Fibroblast of pulmonary artery (primary cell): Measurements from ENCODE around the gene ACBD6.
A peak's percentile ranks its signal among the peaks of the same experiment; 100 is the strongest.
"Not testable (repeated sequence)": the region's sequence is repeated elsewhere in the genome, so short reads cannot be mapped to it uniquely, and the experiment has no call there.

Experiments used
- DNase-seq: peaks from one replicate; pipeline ENCODE4 v3.0.0-alpha.2; 2010; ENCODE audit warnings: low read depth
- H3K4me3 ChIP-seq: replicated peaks from 2 replicates; pipeline ENCODE4 v1.5.1; 2011; ENCODE audit warnings: low read depth, mild to moderate bottlenecking, control low read depth, low read length, moderate library complexity
- TF ChIP-seq, protein P1 (sequence below): IDR thresholded peaks from 2 replicates; pipeline ENCODE4 v1.5.1; 2011; ENCODE audit warnings: mild to moderate bottlenecking, control low read depth, low read length, inconsistent platforms; ENCODE audit errors: missing control alignments

The ACBD6 gene, protein sequence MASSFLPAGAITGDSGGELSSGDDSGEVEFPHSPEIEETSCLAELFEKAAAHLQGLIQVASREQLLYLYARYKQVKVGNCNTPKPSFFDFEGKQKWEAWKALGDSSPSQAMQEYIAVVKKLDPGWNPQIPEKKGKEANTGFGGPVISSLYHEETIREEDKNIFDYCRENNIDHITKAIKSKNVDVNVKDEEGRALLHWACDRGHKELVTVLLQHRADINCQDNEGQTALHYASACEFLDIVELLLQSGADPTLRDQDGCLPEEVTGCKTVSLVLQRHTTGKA

DNA sequence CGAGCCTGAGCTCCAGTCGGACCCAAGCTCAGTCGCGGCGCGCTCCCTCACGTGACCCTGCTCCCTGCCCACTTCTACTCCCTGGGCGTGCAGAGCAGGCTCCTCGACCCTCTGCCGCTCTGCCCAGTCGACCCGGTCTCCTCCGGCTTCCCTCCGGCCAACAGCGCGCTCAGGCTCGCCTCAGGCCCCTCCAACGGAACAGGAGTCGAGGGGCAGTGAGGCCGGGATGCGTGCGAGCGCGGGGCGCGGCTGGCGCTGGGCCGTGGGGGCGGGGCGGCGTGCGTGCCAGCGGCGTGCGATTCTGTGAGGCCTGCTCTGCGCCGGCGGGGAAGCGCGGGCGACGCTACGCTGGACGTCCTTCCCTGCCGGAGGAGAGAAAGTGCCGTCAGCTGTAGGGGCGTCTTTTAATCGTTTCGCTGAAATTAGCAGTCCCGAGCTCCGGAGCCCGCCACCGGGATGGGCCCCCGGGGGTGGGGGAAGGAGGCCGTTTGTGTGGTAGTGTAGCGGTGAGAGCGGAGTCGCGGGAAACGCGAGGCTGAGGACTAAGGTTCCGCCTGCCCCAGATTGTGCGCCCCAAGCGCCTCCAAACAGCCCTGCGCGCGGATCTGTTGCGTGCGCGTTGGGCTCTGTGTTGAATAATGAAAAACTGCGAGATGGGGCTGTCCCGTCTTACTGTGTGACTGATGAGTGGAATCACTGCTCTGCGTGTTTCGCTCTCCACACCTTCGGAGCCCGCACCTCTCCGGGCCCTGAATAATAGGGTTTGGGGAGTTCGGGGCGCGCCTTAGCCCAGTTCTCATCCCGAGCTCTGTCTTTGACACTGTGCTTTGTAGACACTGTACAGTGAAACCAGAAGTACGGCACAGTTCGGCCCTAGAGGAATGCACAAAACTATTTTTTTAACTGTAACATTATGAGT, at the start of gene ACBD6:
ACBD6 (minus strand) TSS at position 217 of the 919 bp plus-strand sequence. CDS start 311 bp downstream, outside the sequence.
- peak; percentile 90 for DNase-seq
- H3K4me3 ChIP-seq: peak within 1 kb of the TSS; percentile 96
- TF ChIP-seq, protein P1, sequence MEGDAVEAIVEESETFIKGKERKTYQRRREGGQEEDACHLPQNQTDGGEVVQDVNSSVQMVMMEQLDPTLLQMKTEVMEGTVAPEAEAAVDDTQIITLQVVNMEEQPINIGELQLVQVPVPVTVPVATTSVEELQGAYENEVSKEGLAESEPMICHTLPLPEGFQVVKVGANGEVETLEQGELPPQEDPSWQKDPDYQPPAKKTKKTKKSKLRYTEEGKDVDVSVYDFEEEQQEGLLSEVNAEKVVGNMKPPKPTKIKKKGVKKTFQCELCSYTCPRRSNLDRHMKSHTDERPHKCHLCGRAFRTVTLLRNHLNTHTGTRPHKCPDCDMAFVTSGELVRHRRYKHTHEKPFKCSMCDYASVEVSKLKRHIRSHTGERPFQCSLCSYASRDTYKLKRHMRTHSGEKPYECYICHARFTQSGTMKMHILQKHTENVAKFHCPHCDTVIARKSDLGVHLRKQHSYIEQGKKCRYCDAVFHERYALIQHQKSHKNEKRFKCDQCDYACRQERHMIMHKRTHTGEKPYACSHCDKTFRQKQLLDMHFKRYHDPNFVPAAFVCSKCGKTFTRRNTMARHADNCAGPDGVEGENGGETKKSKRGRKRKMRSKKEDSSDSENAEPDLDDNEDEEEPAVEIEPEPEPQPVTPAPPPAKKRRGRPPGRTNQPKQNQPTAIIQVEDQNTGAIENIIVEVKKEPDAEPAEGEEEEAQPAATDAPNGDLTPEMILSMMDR: peak; percentile 15

DNA sequence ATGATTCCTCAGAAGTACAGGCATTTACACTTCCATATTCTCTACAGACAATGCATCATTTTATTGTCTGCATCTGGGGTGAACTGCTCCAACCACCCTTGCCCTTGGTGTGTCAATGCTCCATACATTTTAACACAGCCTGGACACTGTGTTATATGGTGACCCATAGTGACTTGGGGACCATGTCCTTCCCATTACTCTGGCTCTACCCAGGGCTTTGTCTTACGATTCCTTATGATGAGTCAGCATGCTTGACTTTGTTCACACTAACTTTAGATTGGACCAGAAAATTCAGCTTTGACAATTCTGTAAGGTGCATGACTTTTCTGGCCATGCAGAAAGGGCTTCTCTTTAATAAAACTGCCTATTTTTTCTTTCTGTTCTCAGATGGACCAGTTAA, 49.6 kb upstream of the ACBD6 start:
- DNase-seq: no peak
- H3K4me3 ChIP-seq: no peak overlapping the region
- TF ChIP-seq, protein P1: no peak

DNA sequence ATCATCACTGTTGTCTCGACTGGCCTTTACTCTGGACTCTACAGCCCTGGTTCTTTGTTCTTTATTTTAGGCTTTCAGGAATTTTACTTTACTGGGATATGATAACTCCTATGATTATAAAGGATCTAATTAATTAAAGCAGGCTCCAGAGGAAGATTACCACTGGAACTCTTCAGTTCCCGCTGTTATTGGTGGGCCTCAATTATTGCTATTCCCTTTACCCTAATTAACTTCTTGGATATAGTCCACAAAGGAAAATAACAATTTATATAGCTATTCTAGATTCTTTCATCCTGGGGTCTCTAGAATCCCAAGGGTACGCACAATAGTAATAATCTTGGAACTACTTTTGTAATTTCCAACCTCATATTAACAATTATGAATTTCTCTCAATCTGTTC, 47.9 kb upstream of the ACBD6 start:
- no peak overlapping the region for H3K4me3 ChIP-seq
- DNase-seq: no peak
- TF ChIP-seq, protein P1: no peak

DNA sequence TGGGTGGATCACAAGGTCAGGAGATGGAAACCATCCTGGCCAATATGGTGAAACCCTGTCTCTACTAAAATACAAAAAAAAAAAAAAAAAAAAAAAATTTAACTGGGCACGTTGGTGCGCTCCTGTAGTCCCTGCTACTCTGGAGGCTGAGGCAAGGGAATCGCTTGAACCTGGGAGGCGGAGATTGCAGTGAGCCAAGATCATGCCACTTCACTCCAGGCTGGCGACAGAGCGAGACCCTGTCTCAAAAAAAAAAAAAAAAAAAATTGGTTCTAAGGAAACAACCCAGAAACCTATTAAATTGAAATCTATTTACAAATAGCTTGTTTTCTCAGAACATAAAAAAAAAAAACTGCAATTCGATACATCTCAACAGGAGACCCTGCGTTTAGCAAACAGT, 47.4 kb upstream of the ACBD6 start:
- H3K4me3 ChIP-seq, DNase-seq: not testable (repeated sequence)

DNA sequence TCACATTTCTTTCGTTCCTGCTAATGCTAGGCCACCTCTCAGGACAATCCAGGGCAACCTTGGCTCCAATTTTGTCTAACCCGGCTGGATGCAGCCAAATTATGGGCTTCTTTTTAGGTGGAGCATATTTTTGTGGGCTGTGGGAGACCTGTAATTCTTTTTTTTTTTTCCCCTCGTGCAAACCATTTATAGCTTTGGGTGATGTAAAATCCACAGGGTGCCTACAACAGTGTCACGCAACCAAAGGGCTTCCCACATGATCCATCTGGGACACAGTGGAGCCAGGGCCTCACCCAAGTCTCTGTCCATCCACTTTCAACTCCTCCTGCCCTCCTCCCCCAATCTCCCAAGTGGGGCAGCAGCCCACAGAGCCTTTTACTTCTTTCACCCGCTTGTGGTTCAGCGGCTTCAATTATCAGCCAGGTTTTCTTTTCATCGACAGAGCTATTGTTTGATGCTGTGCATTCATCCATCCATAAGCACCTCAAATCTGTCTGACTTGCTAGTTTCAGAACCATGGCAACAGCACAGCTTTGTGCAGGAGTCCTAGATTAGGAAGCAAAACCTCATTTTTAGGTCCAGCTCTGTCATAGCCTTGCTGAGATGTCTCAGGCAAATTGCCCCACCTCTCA, 46.4 kb upstream of the ACBD6 start:
- DNase-seq: no peak
- TF ChIP-seq, protein P1: no peak
- H3K4me3 ChIP-seq: no peak overlapping the region

DNA sequence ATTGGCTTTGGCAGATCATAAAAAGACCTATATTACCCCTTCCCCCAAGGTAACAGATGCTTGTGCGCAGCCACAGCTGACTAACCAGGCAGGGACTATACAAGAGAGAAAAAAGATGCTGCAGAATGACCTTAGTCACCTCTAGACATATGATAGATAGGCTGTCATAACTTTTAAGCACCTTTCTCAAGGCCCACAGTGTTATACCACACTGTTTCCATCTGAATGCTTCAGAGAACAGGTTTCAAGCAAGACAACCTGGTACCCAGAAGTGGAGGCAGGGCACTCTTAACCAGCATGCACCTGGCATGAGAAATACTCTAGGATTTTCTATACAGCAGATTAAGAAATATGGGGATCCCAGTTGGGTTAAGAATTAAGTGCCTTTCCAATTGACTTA, 43.6 kb upstream of the ACBD6 start:
- TF ChIP-seq, protein P1: no peak
- no peak for DNase-seq
- no peak overlapping the region for H3K4me3 ChIP-seq

DNA sequence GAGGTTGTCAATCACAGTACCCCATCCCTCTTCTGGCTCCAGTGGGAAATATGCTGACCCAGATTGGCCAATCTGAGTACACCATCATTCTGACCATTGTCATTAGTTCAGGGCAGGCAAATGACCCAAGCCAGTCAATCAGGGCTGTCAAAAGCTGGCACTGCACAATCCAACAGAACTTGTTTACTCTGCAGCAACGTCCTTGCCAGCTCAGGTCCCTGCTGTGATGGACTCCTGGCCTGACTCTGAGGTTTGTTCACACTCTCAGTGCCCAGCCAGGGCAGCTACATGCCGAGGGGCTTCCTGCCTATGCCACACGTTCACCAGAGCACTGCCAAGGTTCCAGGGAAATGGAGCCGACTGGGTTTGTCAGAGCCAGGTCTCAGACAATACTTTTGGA, 41.7 kb upstream of the ACBD6 start:
- no peak overlapping the region for H3K4me3 ChIP-seq
- TF ChIP-seq, protein P1: no peak
- DNase-seq: no peak
